DMS79 treated with DMSO at 0.1 percent for 48 hours (cell line): Measurements from ENCODE around the gene FHIT.

Experiments
- DNase-seq: peaks from one replicate; lab custom pipeline; 2025; lab: John Stamatoyannopoulos, UW

Gene FHIT

GRCh38 chr3:59762941-59763340 is 1488.3 kb downstream of the FHIT start:
- no peak for DNase-seq

GRCh38 chr3:59759298-59760031 is 1491.8 kb downstream of the FHIT start:
- DNase-seq, result no peak

GRCh38 chr3:59758672-59759071 is 1492.6 kb downstream of the FHIT start:
- no peak for DNase-seq

GRCh38 chr3:59756934-59757333 is 1494.3 kb downstream of the FHIT start:
- DNase-seq, result no peak

GRCh38 chr3:59754456-59755129 is 1496.7 kb downstream of the FHIT start:
- DNase-seq, result no peak

GRCh38 chr3:59753808-59754450 is 1497.3 kb downstream of the FHIT start:
- DNase-seq, result no peak

GRCh38 chr3:59752925-59753324 is 1498.3 kb downstream of the FHIT start:
- no peak for DNase-seq

GRCh38 chr3:59751606-59752005 is 1499.6 kb downstream of the FHIT start:
- DNase-seq, result no peak

- DNase-seq, result no peak
Observed at GRCh38 chr3:59750391-59750790, 1500.9 kb downstream of the FHIT start.

- DNase-seq, result no peak
Observed at GRCh38 chr3:59749291-59749690, 1502.0 kb downstream of the FHIT start.

GRCh38 chr3:59746585-59746984 is 1504.7 kb downstream of the FHIT start:
- DNase-seq, result no peak

GRCh38 chr3:59737241-59737640 is 1514.0 kb downstream of the FHIT start:
- no peak for DNase-seq

GRCh38 chr3:59734061-59734460 is 1517.2 kb downstream of the FHIT start:
- DNase-seq, result no peak

GRCh38 chr3:59733041-59733809 is 1518.0 kb downstream of the FHIT start:
- no peak for DNase-seq

GRCh38 chr3:59731943-59732342 is 1519.3 kb downstream of the FHIT start:
- DNase-seq, result no peak

- no peak for DNase-seq
Observed at GRCh38 chr3:59730591-59730990, 1520.7 kb downstream of the FHIT start.

- no peak for DNase-seq
Observed at GRCh38 chr3:59728587-59728908, 1522.7 kb downstream of the FHIT start.

- no peak for DNase-seq
Observed at GRCh38 chr3:59727902-59728586, 1523.2 kb downstream of the FHIT start.

GRCh38 chr3:59726279-59726678 is 1525.0 kb downstream of the FHIT start:
- DNase-seq, result no peak

- no peak for DNase-seq
Observed at GRCh38 chr3:59717679-59718205, 1533.5 kb downstream of the FHIT start.

- no peak for DNase-seq
Observed at GRCh38 chr3:59714066-59714465, 1537.2 kb downstream of the FHIT start.

- DNase-seq, result no peak
Observed at GRCh38 chr3:59710554-59710953, 1540.7 kb downstream of the FHIT start.
